SHP77 (cell line): ENCODE results near the gene PLCG2.

Experiments used
- DNase-seq, 2 experiments: peaks; one replicate each; lab custom pipeline; 2025; lab: John Stamatoyannopoulos, UW

PLCG2 gene

DNA sequence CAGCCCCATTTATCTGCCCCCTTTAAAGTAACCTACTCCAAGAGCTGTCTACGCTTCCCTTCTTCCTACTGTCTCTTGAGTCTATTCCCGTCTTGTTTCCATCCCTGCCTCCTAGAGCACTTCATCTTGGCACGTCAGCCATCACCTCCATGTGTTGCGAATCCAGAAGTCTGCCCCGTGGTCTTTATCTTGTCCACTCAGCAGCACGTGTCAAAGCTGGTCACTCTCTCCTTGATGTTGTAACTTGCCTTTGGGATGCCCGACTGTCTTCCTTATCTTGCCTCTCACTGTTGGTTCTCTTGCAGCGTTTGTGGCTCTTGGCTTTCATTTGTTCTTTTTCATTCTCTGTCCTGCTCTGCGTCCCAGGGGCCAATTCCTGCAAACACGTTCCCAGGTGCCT is 99.4 kb downstream of the PLCG2 start:
- no peak for DNase-seq

DNA sequence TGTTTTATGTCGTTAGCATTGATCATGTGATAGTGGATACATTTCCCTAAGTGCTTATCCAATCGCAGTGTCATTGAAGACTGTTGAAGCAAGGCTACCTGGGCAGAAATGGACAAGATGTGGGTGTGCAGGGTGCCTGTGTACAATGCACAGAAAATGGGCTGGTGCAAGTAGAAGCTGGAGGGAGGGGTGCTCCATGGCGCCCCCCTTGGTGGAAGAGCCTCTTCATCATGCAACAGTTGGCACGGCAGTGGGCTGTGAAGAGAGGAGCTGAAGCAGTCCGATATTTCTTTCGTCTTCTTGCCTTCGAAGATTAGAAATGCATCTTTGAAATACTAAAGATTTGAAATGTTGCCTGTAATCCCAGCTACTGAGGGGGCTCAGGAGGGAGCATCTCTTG is 100.5 kb downstream of the PLCG2 start:
- DNase-seq, result no peak

DNA sequence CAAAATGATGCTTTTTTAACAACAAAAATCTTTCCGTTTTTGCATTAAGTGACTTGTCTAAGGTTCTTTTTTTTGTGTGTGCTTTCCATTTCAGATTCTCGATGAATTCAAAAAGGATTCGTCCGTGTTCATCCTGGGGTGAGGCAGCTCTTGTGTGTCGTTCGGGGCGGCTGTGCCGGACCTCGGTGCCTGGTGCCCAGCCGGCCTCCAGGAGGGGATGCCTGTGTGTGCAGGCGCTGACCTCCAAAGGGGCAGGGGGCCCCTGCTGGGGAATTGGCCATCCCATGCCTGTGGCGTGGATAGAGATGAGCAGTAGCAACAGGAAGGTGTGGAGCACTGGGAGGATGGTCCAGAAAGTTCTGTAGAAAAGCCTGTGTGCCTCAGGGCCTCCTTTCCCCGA is 101.7 kb downstream of the PLCG2 start:
- no peak for DNase-seq

DNA sequence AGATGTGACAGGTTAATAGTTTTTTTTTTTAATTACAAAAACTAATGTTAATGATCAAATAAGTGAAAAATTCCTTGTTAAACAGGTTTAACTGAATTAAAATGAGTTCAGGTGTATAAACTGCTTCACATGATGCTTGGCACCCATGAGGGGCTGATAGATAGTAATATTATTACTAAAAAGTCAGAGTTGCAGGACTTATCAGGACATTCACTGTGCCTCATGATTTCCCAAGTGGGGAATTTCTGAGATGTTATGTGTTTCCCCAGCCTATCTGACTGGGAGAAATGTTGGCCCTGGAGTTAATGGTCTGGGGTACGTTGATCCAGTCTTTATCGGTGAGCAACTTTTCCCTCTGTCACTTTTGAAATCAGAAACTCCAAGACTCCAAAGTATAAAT is 102.1 kb downstream of the PLCG2 start:
- no peak for DNase-seq

DNA sequence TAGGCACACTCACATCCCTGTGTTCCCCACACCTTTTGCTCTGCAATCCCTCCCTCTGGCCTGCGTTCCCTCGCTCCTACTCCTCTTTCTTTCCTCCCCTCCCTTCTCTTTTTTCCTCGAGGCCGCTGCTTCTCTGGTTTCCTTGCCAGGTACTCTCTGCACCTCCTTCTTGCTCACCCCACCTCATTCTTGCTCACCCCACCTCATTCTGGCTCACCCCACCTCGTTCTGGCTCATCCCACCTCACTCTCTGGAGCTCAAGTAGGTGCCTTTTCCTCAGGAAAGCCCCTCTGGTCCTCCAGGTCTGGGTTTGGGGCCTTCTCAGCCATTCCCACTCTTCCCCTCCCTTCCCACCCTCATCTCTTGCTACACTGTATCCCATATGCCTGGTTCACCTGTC is 103.5 kb downstream of the PLCG2 start:
- no peak for DNase-seq

DNA sequence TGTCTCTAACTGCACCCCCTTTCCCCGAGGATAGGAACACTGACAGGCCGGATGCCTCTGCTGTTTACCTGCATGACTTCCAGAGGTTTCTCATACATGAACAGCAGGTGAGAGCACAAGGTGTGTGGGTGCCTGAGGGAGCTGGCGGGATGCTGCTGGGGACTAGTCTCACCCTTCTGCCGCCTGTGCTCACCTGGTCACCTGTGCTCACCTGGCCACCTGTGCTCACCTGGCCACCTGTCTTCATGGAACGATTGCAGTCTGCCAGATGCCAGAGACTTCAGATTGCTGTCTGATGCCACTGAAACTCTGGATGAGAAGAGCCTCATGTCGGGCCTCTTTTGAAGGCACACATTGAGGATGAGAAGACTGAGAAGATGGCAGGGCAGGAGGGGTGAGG is 104.1 kb downstream of the PLCG2 start:
- DNase-seq, result no peak

DNA sequence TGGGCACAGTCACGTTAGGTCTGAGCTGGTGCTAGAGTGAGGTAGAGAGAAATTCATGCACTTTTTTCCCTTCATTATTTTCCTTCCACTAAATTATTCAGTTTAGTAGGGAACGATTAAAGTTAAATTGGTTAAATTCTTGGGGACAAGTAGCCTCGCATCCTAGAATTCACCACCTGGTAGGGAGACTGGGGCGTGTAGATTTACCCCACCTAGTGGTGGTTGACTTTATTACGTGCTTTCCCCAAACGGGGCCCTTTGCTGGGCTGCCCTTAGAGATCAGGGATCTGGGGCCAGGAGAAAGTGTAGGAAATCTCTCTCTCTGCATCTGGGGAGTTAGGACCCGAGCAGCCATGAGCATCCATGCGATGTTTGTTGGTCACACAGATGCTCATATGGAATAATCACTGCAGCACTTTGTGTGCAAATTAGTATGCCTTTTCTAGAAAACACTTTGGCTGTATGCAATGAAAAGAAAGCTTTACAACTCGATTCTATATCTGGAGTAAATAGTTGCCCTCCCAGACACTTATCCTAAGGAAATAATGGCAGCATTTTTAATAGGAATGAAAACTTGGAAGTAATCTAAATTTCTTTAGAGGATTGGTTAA is 107.0 kb downstream of the PLCG2 start:
- DNase-seq, result peak; percentile 16 to 38

DNA sequence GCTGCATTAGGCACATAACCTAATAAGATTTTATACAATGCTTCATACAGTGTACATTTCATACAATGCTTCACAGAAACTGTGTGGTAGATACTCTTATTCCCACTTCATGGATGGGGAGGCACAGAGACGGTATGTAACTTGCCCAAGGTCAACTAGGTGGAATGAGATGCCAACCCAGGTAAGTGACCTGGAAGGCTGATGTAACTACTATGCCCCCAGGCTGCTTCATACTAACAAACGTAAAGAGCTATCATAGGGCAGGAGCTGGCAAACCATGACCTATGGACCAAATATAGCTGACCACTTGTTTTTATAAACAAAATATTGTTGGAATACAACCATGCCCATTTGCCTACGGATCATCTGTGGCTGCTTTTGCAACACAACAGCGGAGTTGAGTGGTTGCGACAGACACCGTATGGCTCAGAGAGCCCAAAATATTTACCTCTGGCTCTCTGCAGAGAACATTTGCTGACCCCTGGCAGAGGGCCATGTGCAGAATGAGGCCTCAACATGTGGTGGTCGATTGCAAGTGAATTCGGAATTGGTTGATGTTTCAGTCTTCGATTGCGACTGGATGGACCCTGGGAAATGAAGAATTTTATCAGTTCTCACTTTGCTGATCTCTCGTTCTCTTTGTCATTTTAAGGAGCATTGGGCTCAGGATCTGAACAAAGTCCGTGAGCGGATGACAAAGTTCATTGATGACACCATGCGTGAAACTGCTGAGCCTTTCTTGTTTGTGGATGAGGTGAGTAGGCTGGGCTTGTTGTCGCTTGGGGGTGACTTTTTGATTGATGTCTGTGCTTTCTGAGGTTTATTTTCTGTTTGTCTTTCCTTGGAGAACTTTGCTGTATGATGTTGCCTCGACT is 109.7 kb downstream of the PLCG2 start:
- DNase-seq, result no peak

DNA sequence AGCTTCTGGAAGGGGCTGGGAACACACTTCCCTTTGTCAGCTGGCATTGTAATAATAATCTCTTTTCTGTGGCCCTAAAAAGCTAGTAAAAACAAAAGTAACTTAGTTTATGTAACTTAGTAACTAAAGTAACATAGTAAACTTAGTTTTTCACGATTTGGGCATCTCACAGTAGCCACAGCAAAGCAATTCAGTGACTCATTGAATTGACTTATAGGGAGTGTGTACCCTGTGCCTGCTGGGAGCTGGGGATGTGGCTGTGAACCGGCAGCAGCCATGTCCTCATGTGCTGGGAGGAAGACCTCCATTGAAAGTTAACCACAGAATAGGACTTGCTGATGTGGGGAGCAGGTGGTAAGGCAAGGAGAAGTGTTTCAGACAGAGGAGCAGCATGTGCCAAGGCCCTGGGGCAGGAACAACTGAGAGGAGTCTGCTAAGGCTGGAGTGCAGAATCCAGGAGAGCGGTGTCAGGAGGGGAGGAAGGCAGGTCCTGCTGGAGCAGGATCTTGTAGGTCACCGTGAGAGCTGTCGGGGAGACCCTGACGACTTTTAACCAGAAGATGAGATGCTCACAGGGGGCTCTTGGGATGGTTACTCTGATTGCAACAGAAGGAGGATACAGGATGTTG is 112.8 kb downstream of the PLCG2 start:
- no peak for DNase-seq

DNA sequence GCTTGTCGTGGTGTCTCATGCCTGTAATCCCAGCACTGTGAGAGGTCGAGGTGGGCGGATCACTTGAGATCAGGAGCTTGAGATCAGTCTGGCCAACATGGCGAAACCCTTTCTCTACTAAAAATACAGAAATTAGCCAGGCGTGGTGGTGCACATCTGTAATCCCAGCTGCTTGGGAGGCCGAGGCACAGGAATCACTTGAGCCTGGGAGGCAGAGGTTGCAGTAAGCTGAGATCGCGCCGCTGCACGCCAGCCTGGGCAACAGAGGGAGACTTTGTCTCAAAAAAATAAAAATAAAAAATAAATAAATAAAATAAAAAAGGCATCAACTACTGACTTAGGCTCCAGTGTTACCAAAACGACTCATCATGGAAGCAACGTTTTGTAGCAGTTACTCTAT is 115.5 kb downstream of the PLCG2 start:
- no peak for DNase-seq

DNA sequence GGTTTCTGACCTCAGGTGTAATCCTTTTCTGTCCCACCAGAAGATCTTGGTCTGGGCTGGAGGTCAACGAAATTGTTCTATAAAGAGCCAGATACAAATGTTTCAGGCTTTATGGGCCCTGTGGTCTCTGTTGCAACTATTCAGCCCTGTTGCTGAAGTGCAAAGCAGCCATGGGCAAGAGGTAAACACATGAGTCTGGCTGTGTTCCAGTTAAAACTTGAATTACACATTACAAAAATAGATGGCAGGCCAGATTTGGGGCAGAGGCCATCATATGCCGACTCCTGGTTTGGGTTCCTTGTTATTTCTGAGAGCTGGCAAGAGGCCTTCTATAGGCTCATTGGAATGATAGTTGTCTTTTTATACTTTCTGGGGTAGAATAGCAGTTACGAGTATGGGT is 117.8 kb downstream of the PLCG2 start:
- no peak for DNase-seq

DNA sequence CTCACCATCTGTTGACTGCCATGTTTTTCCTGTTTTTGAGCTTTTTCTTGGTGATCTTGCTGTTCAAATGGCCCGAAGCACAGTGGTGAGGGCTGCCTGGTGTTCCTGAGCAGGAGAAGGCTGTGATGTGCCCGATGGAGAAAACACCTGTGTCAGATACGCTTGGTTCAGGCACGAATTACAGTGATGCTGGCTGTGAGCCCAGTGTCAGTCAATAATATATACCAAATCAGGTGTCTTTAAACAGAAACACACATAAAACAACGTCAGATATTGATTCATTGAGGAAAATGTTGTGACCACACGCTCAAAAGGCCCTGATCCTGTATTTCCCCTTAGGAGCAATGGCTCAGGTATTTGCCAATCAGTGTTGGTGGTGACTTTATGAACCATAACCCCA is 120.5 kb downstream of the PLCG2 start:
- DNase-seq, result no peak

DNA sequence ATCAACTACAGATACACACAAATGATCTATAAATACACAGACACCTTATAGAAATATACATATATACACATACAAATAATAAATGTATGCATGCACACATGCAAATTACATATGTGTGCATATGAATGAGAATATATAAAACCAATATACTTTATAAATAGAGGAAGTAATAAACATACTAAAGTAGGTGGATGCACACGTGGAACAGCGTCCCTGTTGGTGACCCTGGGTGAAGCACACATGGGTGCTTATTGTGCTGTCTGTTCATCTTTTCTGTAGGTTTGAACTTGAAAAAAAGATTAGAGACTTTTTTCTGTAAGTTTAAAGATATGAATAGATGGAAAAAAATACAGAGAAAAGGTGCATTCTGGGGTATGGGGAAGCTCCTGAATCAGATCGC is 120.9 kb downstream of the PLCG2 start:
- DNase-seq, result no peak

DNA sequence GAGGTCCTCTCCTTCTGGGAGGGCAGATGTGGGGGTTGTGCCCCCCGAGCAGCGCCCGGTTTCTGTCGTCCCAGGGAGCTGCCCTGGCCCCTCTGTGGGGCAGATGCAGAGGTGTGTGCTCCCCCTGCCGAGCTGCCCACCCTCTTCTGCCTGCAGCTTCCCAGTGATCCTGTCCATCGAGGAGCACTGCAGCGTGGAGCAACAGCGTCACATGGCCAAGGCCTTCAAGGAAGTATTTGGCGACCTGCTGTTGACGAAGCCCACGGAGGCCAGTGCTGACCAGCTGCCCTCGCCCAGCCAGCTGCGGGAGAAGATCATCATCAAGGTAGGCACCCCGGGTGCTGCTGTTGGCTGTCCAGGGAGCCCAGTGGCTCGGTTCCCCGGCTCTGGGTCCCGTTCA is 121.4 kb downstream of the PLCG2 start:
- DNase-seq, result no peak

DNA sequence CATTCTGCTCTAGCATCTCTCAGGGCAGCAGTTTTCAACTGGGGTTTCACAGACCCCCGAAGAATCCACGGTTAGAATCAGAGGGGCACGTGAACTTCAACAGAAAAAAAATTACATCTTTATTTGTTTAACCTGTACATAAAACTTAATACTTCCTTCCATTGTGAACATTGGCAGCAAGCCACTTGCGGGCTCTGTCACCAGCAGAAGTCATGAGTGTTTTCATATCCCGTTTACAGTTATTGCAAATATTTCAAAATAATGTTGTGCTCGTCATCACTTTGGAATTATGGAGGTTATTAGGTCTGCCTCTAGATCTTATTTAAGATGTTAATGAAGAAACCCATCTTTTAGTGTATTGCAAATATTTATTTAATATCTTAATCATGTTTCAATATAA is 122.4 kb downstream of the PLCG2 start:
- no peak for DNase-seq

DNA sequence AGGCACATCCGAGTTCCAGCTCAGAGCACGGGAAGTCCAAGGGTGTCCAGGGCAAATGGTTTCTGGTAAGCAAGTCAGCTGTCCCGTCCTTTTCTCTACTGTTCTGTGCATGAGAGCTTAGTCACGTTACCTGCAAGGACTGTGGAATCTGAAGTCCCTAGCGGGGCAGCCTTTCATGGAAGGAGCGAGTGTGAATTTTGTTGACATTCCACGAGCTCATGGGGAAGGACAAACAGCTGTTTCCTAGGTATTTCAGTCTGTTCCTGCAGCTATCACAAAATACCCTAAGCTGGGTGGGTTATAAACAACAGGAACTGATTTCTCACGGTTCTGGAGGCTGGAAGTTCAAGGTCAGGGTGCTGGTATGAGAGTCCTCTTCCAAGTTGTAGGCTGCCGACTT is 122.9 kb downstream of the PLCG2 start:
- DNase-seq, result no peak

DNA sequence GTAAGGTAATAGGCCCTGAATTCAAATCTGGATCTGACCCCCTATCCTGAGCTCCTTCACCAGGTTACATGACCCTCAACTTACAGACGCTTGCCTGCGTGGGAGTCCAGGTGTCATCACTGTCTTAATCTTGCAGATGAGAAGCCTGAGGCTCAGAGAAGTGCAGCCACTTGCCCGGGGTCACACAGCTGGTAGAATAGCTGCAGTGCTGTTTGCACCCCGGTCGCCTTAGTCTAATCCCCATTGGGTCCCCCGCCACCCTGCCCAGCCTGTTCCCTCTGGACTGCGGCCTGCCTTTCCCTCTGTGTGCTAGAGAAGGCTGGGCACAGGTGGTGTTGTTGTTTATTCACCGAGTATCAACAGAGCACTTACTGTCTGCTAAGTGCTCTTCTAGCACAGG is 125.2 kb downstream of the PLCG2 start:
- DNase-seq, result no peak

DNA sequence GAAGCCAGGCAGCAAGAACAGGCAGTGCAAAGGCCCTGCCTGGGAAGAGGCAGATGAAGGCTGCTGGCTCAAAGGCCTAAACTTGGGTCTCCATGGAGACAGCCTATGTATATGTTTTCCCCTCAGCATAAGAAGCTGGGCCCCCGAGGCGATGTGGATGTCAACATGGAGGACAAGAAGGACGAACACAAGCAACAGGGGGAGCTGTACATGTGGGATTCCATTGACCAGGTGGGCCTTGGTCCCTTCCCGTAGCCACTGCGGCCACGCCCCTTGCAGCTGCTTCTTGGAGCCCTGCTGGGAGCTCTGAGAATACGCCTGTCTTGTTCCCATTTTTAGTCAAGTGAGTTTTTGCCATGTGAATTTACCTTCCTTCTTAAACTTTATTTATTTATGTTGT is 126.2 kb downstream of the PLCG2 start:
- no peak for DNase-seq

DNA sequence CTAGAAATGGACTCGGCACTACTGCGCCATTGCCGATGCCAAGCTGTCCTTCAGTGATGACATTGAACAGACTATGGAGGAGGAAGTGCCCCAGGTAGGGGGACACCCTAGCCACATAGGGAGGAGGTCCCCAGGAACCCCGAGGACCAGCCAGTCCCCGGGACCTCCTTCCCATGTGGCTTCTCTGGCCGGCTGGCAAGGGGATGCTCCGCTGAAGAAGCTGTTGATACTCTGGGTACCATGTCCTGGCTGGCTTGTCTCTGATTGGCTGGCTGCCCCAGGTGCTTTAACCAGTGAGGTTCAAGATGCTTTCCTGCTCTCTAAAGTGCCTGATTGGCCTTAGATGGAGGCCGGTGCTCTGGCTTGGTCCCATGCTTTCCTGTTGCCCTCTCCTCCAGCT is 128.6 kb downstream of the PLCG2 start:
- DNase-seq, result no peak

DNA sequence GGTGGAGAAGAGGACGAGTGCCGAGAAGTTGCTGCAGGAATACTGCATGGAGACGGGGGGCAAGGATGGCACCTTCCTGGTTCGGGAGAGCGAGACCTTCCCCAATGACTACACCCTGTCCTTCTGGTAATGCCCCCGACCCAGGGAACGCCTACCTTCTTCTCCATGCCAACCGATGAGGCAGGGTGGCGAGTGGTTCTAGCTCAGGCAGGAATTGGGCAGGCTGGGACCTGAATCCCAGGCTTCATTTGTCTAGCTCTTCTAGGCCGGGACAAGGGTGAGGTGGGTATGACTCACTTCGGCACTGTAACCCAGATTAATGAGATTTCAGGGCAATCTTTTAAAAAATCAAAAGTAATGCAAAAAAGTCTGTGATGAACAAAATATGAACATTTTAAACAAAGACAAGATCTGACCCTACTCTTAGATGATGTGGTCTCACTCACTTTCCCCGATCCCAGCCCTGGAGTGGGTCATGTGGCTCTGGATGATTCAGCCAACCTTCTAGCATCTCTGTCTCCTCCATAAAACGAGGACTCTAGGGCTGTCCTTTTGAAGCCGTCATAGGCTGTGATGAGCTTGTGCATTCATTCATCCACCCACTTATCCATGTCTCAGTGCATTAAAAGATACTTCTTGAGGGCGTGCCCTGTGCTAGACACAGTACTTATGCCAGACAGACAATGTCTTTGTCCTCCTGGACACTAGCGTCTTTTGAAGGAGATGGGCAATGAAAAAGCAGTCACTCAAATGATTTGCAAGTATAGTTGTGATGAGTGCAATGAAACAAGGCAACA is 129.6 kb downstream of the PLCG2 start:
- no peak for DNase-seq

DNA sequence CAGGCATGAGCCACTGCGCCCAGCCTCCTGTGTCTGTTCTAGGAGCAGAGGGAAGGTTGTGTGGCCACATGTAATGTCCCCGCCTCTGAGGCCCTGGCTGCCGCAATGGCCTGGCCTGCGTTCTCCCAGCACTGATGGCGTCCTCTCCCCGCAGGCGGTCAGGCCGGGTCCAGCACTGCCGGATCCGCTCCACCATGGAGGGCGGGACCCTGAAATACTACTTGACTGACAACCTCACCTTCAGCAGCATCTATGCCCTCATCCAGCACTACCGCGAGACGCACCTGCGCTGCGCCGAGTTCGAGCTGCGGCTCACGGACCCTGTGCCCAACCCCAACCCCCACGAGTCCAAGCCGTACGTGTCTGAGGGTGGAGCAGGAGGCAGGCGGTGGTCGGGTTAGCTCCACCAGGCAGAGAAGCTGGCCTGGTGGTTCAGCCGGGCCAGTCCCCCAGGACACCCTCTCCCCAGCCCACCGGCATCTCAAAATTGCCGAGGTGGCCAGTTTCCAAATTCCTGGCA is 131.3 kb downstream of the PLCG2 start:
- no peak for DNase-seq

DNA sequence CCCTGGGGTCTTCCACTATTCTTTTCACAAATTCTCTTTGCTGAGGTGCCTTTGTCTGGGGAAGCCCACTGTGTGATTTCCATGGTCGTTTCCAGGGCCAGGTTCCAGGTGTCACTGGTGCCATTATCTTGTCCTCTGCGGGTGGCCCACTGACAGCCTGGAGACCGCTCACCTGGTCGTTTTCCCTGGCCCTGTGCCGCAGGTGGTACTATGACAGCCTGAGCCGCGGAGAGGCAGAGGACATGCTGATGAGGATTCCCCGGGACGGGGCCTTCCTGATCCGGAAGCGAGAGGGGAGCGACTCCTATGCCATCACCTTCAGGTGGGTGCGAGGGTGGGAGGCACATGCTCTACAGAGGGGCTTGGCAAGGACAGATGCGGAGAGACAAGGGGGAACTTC is 133.3 kb downstream of the PLCG2 start:
- DNase-seq, result no peak
